Gastroesophageal sphincter (tissue), 4 donors: ENCODE measurements around the gene ZBTB7C. TPM values are rescaled to one million over a fixed set of nuclear protein-coding genes. Genes with fewer than 3 reads are reported as not detected.
A peak's percentile ranks its signal among the peaks of the same experiment; 100 is the strongest.

ENCODE experiments used
- ATAC-seq: fragments of 150-250 bp; one replicate; pipeline ENCODE4 v1.9.1; 2016; ENCODE audit warnings: mild to moderate bottlenecking, moderate library complexity
- H3K27ac ChIP-seq, 4 donors: fragments of 200-600 bp; sonication (generic) in 3 of 4; 1 replicate in 3 of 4; 2 replicates in 1 of 4; pipeline ENCODE4 v1.5.1; 2016 to 2019
- H3K27me3 ChIP-seq: fragments of 200-600 bp; sonication (generic); one replicate; pipeline ENCODE4 v1.5.1; 2019
- H3K36me3 ChIP-seq, 2 donors: fragments of 200-600 bp; sonication (generic); one replicate each; pipeline ENCODE4 v1.5.1; 2019; ENCODE audit warnings: control low read depth in 1 of 2
- H3K4me1 ChIP-seq, 3 donors: fragments of 200-600 bp; sonication (generic); 1 replicate in 2 of 3; 2 replicates in 1 of 3; pipeline ENCODE4 v1.5.1; 2016 to 2019; ENCODE audit warnings: control low read depth in 2 of 3
- H3K4me3 ChIP-seq, 2 donors: fragments of 200-600 bp; sonication (generic); one replicate each; pipeline ENCODE4 v1.5.1; 2019; ENCODE audit warnings: mild to moderate bottlenecking in 1 of 2, moderate library complexity in 1 of 2
- H3K9me3 ChIP-seq, 3 donors: fragments of 200-600 bp; sonication (generic); one replicate each; pipeline ENCODE4 v1.5.1; 2017 to 2019; ENCODE audit warnings: control low read depth in 2 of 3
- CTCF ChIP-seq, 4 experiments: fragments of 200-600 bp in 2 of 4; fragments of 450-650 bp in 2 of 4; sonication (generic) in 1 of 4; IDR thresholded peaks; one replicate each; pipeline ENCODE4 v1.5.1; 2017 to 2019; ENCODE audit warnings: antibody characterized with exemption in 4 of 4, mild to moderate bottlenecking in 2 of 4, moderate library complexity in 2 of 4
- EP300 ChIP-seq: sonication (generic); formaldehyde crosslinking; IDR thresholded peaks from one replicate; pipeline ENCODE4 v1.6.1; 2017; ENCODE audit warnings: antibody characterized with exemption, mild to moderate bottlenecking
- POLR2A ChIP-seq, 2 donors: fragments of 450-650 bp; IDR thresholded peaks; one replicate each; pipeline ENCODE4 v1.6.1; 2017; ENCODE audit warnings: antibody characterized with exemption in 2 of 2, mild to moderate bottlenecking in 2 of 2, moderate library complexity in 1 of 2
- POLR2AphosphoS5 ChIP-seq: sonication (generic); formaldehyde crosslinking; IDR thresholded peaks from one replicate; pipeline ENCODE4 v1.6.1; 2017; ENCODE audit warnings: antibody characterized with exemption
- WGBS, 2 donors: methylation state at CpG; one replicate each; pipeline ENCODE4 v1.1.5; 2018; ENCODE audit warnings: low coverage in 1 of 2; 5-methylcytosine and 5-hydroxymethylcytosine counted together
- total RNA-seq, 4 donors: library from RNA; depleted of rRNA; stranded (reverse); fragments of >200 nt; gene quantifications; one replicate each; pipeline ENCODE4 v1.1.0, GENCODE V29; 2016

Gene ZBTB7C
- total RNA-seq, 4 donors from 2014 or later: 7.8 to 15.4 (median 11.8) TPM

GRCh38 chr18:48410095-48410920, 1.1 kb upstream of the ZBTB7C start:
- ATAC-seq: peak; percentile 95
- 0% methylated on average over 21 of the region's 77 CpGs; no CpG with 5 or more reads in 1 of the 2 donors for WGBS, 2 donors
- H3K27me3 ChIP-seq: peaks cover 35% of the 10 kb centered on the region
- peak overlapping the region; percentile 73 to 77 for H3K4me3 ChIP-seq
- peaks cover 0 to 32% (median 9%) of the 10 kb centered on the region in 3 donors for H3K4me1 ChIP-seq
- no peak for TF ChIP-seq EP300
- peak; percentile 62 for TF ChIP-seq POLR2AphosphoS5
- peak; percentile 39 to 55 for TF ChIP-seq POLR2A (IDR thresholded peaks at IDR 0.05)
- peak in 2 of 4 experiments; percentile 3 to 18 for TF ChIP-seq CTCF (IDR thresholded peaks at IDR 0.05)
- no peaks in the 10 kb centered on the region for H3K36me3 ChIP-seq
- peak overlapping the region; percentile 45 to 93 (median 87) for H3K27ac ChIP-seq
- no peaks in the 10 kb centered on the region for H3K9me3 ChIP-seq

- H3K4me3 ChIP-seq: peak overlapping the region; percentile 73 to 77
- H3K36me3 ChIP-seq: no peaks in the 10 kb centered on the region
- TF ChIP-seq POLR2A (IDR thresholded peaks at IDR 0.05) (no peak), POLR2AphosphoS5 (no peak), CTCF (IDR thresholded peaks at IDR 0.05) (peak in 2 of 4 experiments; percentile 7 to 57), EP300 (no peak)
- peak overlapping the region; percentile 45 to 93 (median 87) for H3K27ac ChIP-seq
- ATAC-seq: peak; percentile 66
- peaks cover 0 to 37% (median 9%) of the 10 kb centered on the region in 3 donors for H3K4me1 ChIP-seq
- H3K9me3 ChIP-seq: no peaks in the 10 kb centered on the region
- H3K27me3 ChIP-seq: peaks cover 31% of the 10 kb centered on the region
- WGBS, 2 donors: no CpG with 5 or more reads among the region's 55 CpGs
These were observed 460 bp upstream of the ZBTB7C start for GRCh38 chr18:48409591-48410094.

GRCh38 chr18:48408111-48408726, 964 bp downstream of the ZBTB7C start:
- WGBS, 2 donors: no CpG with 5 or more reads among the region's 42 CpGs
- peak overlapping the region in 3 of 4 donors; percentile 83 to 93 (median 91) for H3K27ac ChIP-seq
- peaks cover 0 to 37% (median 9%) of the 10 kb centered on the region in 3 donors for H3K4me1 ChIP-seq

GRCh38 chr18:48407358-48407757, 1.8 kb downstream of the ZBTB7C start:
- H3K27me3 ChIP-seq: peaks cover 22% of the 10 kb centered on the region
- peaks cover 0 to 37% (median 9%) of the 10 kb centered on the region in 3 donors for H3K4me1 ChIP-seq
- peak overlapping the region in 2 of 4 donors; percentile 23 to 83 for H3K27ac ChIP-seq
- TF ChIP-seq POLR2AphosphoS5 (no peak), CTCF (IDR thresholded peaks at IDR 0.05) (no peak), EP300 (no peak), POLR2A (IDR thresholded peaks at IDR 0.05) (no peak)
- peak overlapping the region in 1 of 2 donors; percentile 77 for H3K4me3 ChIP-seq
- no peaks in the 10 kb centered on the region for H3K9me3 ChIP-seq
- ATAC-seq: no peak
- 57% methylated on average over 2 of the region's 3 CpGs; no CpG with 5 or more reads in 1 of the 2 donors for WGBS, 2 donors
- H3K36me3 ChIP-seq: no peaks in the 10 kb centered on the region

More at GRCh38 chr18:48408111-48408726, 964 bp downstream of the ZBTB7C start:
- no peaks in the 10 kb centered on the region for H3K9me3 ChIP-seq
- no peak for TF ChIP-seq EP300
- no peak for TF ChIP-seq POLR2A (IDR thresholded peaks at IDR 0.05)
- no peak for TF ChIP-seq CTCF (IDR thresholded peaks at IDR 0.05)
- TF ChIP-seq POLR2AphosphoS5: no peak
- no peaks in the 10 kb centered on the region for H3K36me3 ChIP-seq
- no peak for ATAC-seq
- peaks cover 31% of the 10 kb centered on the region for H3K27me3 ChIP-seq
- peak overlapping the region; percentile 50 to 77 for H3K4me3 ChIP-seq
